KMS-11 (cell line): Measurements from ENCODE around the gene RNF2.

Source experiments
- H2AFZ ChIP-seq: fragments of 200-600 bp; sonication (generic); 2 replicates; pipeline ENCODE4 v1.6.1; 2016; ENCODE audit warnings: antibody characterized with exemption, mixed run types, low read depth
- H3K27ac ChIP-seq: fragments of 200-600 bp; sonication (generic); 2 replicates; pipeline ENCODE4 v1.6.1; 2016; ENCODE audit warnings: mild to moderate bottlenecking, mixed run types
- H3K27me3 ChIP-seq: fragments of 200-600 bp; sonication (generic); 2 replicates; pipeline ENCODE4 v1.6.1; 2017; ENCODE audit warnings: mild to moderate bottlenecking, low read depth, mixed run types, moderate library complexity; ENCODE audit not compliant: insufficient read depth
- H3K36me3 ChIP-seq: fragments of 200-600 bp; sonication (generic); 2 replicates; pipeline ENCODE4 v1.6.1; 2017; ENCODE audit warnings: mild to moderate bottlenecking, mixed run types; ENCODE audit not compliant: insufficient read depth
- H3K4me1 ChIP-seq: fragments of 200-600 bp; sonication (generic); 2 replicates; pipeline ENCODE4 v1.6.1; 2016; ENCODE audit warnings: mild to moderate bottlenecking, low read depth, mixed run types; ENCODE audit not compliant: poor library complexity, severe bottlenecking
- H3K4me2 ChIP-seq: fragments of 200-600 bp; sonication (generic); 2 replicates; pipeline ENCODE4 v1.7.0; 2016; ENCODE audit warnings: mild to moderate bottlenecking, mixed run types
- H3K4me3 ChIP-seq: fragments of 200-600 bp; sonication (generic); IDR thresholded peaks from 2 replicates; pipeline ENCODE4 v1.6.1; 2017; ENCODE audit warnings: low read depth, low read length, mixed read lengths; ENCODE audit not compliant: insufficient read depth
- H3K79me2 ChIP-seq: fragments of 200-600 bp; sonication (generic); 2 replicates; pipeline ENCODE4 v1.6.1; 2016; ENCODE audit warnings: low read depth, mixed run types; ENCODE audit not compliant: insufficient read depth
- H3K9ac ChIP-seq: fragments of 200-600 bp; sonication (generic); 2 replicates; pipeline ENCODE4 v1.6.1; 2016; ENCODE audit warnings: mild to moderate bottlenecking, mixed run types
- H4K20me1 ChIP-seq: fragments of 200-600 bp; sonication (generic); 2 replicates; pipeline ENCODE4 v1.6.1; 2016; ENCODE audit warnings: mild to moderate bottlenecking, mixed run types; ENCODE audit not compliant: insufficient read depth
- TF ChIP-seq, protein P1 (sequence below): fragments of 200-600 bp; sonication (generic); conservative IDR thresholded peaks from 2 replicates; pipeline ENCODE4 v1.6.1; 2017; ENCODE audit warnings: low read depth, mild to moderate bottlenecking, antibody characterized with exemption, low read length, moderate library complexity, mixed read lengths

The RNF2 gene

DNA sequence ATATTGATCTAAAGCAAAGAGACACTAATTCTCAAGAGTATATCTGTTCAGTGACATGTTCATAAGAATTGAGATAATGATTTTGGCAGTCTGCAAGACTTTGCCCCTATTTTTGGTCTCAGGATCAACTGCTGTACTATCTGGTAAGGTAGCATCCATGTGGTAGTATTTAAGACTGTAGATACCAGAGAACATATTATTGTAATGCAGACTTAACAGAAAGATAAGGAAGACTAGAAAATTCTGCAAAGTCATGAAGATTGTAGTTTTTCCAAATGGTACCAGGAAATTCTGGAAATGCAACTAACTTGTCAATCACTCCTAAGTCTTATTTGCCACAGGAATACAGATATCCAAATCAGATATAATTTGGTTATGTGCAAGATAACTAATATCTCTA, 35.1 kb downstream of the RNF2 start:
- H3K4me3 ChIP-seq, result no peak overlapping the region
- TF ChIP-seq, protein P1, sequence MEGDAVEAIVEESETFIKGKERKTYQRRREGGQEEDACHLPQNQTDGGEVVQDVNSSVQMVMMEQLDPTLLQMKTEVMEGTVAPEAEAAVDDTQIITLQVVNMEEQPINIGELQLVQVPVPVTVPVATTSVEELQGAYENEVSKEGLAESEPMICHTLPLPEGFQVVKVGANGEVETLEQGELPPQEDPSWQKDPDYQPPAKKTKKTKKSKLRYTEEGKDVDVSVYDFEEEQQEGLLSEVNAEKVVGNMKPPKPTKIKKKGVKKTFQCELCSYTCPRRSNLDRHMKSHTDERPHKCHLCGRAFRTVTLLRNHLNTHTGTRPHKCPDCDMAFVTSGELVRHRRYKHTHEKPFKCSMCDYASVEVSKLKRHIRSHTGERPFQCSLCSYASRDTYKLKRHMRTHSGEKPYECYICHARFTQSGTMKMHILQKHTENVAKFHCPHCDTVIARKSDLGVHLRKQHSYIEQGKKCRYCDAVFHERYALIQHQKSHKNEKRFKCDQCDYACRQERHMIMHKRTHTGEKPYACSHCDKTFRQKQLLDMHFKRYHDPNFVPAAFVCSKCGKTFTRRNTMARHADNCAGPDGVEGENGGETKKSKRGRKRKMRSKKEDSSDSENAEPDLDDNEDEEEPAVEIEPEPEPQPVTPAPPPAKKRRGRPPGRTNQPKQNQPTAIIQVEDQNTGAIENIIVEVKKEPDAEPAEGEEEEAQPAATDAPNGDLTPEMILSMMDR, result no peak
- H3K27me3 ChIP-seq, result no peaks in the 10 kb centered on the region
- H3K9ac ChIP-seq, result no peak overlapping the region
- no peak overlapping the region for H3K4me2 ChIP-seq
- no peaks in the 10 kb centered on the region for H4K20me1 ChIP-seq
- H2AFZ ChIP-seq, result no peak overlapping the region
- H3K27ac ChIP-seq, result no peak overlapping the region
- no peaks in the 10 kb centered on the region for H3K36me3 ChIP-seq
- H3K79me2 ChIP-seq, result peaks cover 32% of the 10 kb centered on the region; the same call in 1 of the 2 replicates
- no peaks in the 10 kb centered on the region for H3K4me1 ChIP-seq

DNA sequence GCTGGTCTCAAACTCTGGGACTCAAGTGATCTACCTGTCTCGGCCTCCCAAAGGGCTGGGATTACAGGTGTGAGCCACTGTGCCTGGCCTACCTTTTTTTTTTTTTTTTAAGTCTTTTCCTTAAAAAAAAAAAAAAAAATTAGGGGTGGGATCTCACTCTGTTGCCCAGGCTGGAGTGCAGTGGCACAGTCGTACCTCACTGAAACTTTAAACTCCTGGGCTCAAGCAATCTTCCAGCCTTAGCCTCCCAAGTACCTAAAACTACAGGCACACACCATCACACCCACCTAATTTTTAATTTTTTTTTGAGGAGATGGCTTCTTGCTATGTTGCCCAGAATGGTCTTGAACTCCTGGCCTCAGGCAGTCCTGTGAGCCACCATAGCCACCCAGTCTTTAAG, 38.5 kb downstream of the RNF2 start:
- Histone ChIP-seq H3K9ac (no peak overlapping the region), H3K4me1 (no peaks in the 10 kb centered on the region), H4K20me1 (no peaks in the 10 kb centered on the region), H3K27me3 (no peaks in the 10 kb centered on the region), H2AFZ (no peak overlapping the region), H3K4me3 (no peak overlapping the region), H3K4me2 (no peak overlapping the region), H3K36me3 (no peaks in the 10 kb centered on the region), H3K79me2 (peaks cover 31% of the 10 kb centered on the region; the same call in 1 of the 2 replicates), H3K27ac (no peak overlapping the region)
- TF ChIP-seq, protein P1, result no peak

DNA sequence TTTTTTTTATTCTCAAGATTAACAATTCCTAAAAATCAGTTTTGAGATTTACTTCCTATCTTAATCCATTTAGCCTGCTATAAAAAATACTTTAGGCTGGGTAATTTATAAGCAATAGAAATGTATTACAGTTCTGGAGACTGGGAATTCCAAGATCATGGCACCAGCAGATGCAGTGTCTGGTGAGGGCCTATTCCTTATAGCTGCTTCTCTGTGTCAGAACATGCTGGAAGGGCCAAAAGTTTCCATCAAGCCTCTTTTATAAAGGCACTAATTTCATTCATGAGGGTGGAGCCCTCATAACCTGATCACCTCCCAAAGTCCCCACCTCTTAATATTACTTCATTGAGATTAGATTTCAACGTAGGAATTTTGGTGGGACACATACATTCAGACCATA, 41.7 kb downstream of the RNF2 start:
- peaks cover 24% of the 10 kb centered on the region; the same call in 1 of the 2 replicates for H3K79me2 ChIP-seq
- H3K4me3 ChIP-seq, result no peak overlapping the region
- no peaks in the 10 kb centered on the region for H3K4me1 ChIP-seq
- no peaks in the 10 kb centered on the region for H4K20me1 ChIP-seq
- no peak overlapping the region for H3K4me2 ChIP-seq
- H3K27me3 ChIP-seq, result no peaks in the 10 kb centered on the region
- H3K9ac ChIP-seq, result no peak overlapping the region
- H3K36me3 ChIP-seq, result no peaks in the 10 kb centered on the region
- TF ChIP-seq, protein P1, result no peak
- H2AFZ ChIP-seq, result no peak overlapping the region
- H3K27ac ChIP-seq, result no peak overlapping the region

DNA sequence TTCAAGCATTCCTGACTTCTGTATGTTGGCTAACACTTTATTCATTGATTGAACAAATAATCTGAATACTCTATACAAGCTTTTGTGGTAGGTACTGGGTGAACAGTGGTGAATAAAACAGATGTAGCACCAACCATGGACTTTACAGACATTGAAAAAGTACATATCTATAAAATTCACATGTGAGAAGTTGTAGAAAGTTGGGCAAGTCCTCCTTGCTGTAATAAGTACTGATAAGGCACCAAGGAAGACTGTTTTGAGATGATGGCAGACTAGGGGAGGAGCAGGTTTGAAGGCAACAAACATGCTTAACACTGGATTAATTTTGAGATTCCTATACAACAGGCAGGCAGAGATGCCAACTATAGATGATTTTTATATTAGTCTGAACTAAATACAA, 42.4 kb downstream of the RNF2 start:
- Histone ChIP-seq H4K20me1 (no peaks in the 10 kb centered on the region), H2AFZ (no peak overlapping the region), H3K4me1 (no peaks in the 10 kb centered on the region), H3K36me3 (no peaks in the 10 kb centered on the region), H3K27ac (no peak overlapping the region), H3K4me2 (no peak overlapping the region), H3K4me3 (no peak overlapping the region), H3K79me2 (peaks cover 24% of the 10 kb centered on the region; the same call in 1 of the 2 replicates), H3K9ac (no peak overlapping the region), H3K27me3 (no peaks in the 10 kb centered on the region)
- TF ChIP-seq, protein P1, result no peak

DNA sequence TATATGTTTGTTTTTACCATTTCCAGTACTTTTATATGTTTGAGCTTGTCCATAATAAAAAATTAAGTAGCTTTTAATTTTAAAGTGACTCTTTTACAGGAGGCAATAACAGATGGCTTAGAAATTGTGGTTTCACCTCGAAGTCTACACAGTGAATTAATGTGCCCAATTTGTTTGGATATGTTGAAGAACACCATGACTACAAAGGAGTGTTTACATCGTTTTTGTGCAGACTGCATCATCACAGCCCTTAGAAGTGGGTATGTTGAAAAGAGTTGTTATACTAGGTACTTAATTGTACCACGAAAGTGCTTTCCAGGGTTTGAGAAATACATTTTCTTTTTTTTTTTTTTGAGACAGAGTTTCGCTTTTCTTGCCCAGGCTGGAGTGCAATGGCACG, 46.1 kb downstream of the RNF2 start:
- Histone ChIP-seq H3K27ac (no peak overlapping the region), H3K4me2 (no peak overlapping the region), H3K79me2 (no peaks in the 10 kb centered on the region), H3K4me3 (no peak overlapping the region), H4K20me1 (no peaks in the 10 kb centered on the region), H3K27me3 (no peaks in the 10 kb centered on the region), H3K36me3 (no peaks in the 10 kb centered on the region), H2AFZ (no peak overlapping the region), H3K9ac (no peak overlapping the region), H3K4me1 (no peaks in the 10 kb centered on the region)
- TF ChIP-seq, protein P1, result no peak
